Transverse colon (tissue), 3 donors: Measurements from ENCODE around the gene SSH2.

Experiments used
- CTCF ChIP-seq, 5 experiments: fragments of 200-600 bp in 3 of 5; fragments of 450-650 bp in 2 of 5; sonication (generic) in 3 of 5; IDR thresholded peaks; 1 replicate in 2 of 5; 2 replicates in 3 of 5; pipeline ENCODE4 v1.5.1; 2016 to 2017; ENCODE audit warnings: antibody characterized with exemption in 5 of 5, inconsistent platforms in 3 of 5, mild to moderate bottlenecking in 2 of 5, moderate library complexity in 1 of 5
- EP300 ChIP-seq: sonication (generic); formaldehyde crosslinking; IDR thresholded peaks from one replicate; pipeline ENCODE4 v1.6.1; 2017; ENCODE audit warnings: antibody characterized with exemption, low read depth
- POLR2A ChIP-seq: fragments of 450-650 bp; IDR thresholded peaks from one replicate; pipeline ENCODE4 v1.6.1; 2016; ENCODE audit warnings: antibody characterized with exemption, mild to moderate bottlenecking, moderate library complexity

- TF ChIP-seq POLR2A (no peak), CTCF (IDR thresholded peaks at IDR 0.05) (no peak), EP300 (no peak)
Measured at GRCh38 chr17:29855686-29856085, 74.3 kb downstream of the SSH2 start.
